ENCODE results near the gene PFKL. TPM values are rescaled to one million over a fixed set of nuclear protein-coding genes. Genes with fewer than 3 reads are reported as not detected.

PFKL gene
- total and polyA plus RNA-seq, 2 of the 8 experiments (the other 6 are each of a cell fraction or from before 2014, with no cell fraction given), result 80.2 to 82.3 TPM

DNA sequence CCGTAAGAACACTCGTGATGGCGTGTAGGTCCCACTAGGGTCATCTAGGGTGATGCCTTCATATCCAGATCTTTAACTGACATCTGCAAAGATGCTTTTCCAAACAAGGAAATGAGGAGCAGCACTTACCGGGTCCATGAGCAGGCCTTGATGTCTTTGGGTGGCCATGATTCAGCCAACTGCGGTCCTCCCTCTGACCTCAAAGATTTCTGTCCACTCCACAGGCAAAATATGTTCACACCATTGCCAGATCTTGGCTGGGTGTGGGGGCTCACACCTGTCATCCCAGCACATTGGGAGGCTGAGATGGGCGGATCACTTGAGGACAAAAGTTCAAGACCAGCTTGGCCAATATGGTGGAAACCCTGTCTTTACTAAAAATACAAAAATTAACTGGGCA, 71.7 kb downstream of the PFKL start:
- FAIRE-seq (no peak), DNase-seq (ENCODE audit: low read depth in 1 of 2, low spot score in 2 of 2) (no peak)
- Histone ChIP-seq H3K36me3 (ENCODE audit: control insufficient read depth in 2 of 4, insufficient read depth in 4 of 4, low read length in 3 of 4) (no peaks in the 10 kb centered on the region), H3K56ac (replicated peaks; ENCODE audit: insufficient read length, low read depth, low read length) (no peak overlapping the region), H2BK5ac (ENCODE audit: low read depth, low read length) (no peak overlapping the region), H3K23me2 (ENCODE audit: low read depth, low read length) (peaks cover 3% of the 10 kb centered on the region; the same call in 1 of the 2 replicates), H3K23ac (ENCODE audit: insufficient read length) (no peak overlapping the region), H3K79me1 (ENCODE audit: low read depth, low read length) (no peaks in the 10 kb centered on the region), H3K4me2 (ENCODE audit: insufficient read depth in 1 of 2, low read depth in 2 of 2, low read length in 2 of 2) (no peak overlapping the region), H2BK12ac (ENCODE audit: low read depth, low read length) (no peak overlapping the region), H3K27me3 (replicated peaks in 1 of 4; ENCODE audit: control insufficient read depth in 3 of 4, extremely low read depth in 1 of 4, insufficient read depth in 3 of 4, low read length in 3 of 4) (peaks cover 0 to 20% (median 15%) of the 10 kb centered on the region in 4 experiments; a peak in 6 of 7 replicates), H2BK20ac (ENCODE audit: low read length) (no peak overlapping the region), H2BK120ac (replicated peaks; ENCODE audit: low read depth, low read length) (no peak overlapping the region), H4K5ac (ENCODE audit: insufficient read length, low read depth, low read length) (no peak overlapping the region), H2AFZ (ENCODE audit: low read length) (no peak overlapping the region), H3K18ac (ENCODE audit: extremely low read depth, low read length) (no peak overlapping the region), H3K9ac (replicated peaks in 1 of 4; ENCODE audit: extremely low read depth in 1 of 4, low read depth in 3 of 4, low read length in 3 of 4) (no peak overlapping the region), H4K8ac (ENCODE audit: extremely low read depth, insufficient read depth, low read length) (no peak overlapping the region), H3K4me3 (ENCODE audit: extremely low read depth in 1 of 4, insufficient read depth in 2 of 4, low read depth in 3 of 4, low read length in 4 of 4) (no peak overlapping the region), H3K79me2 (ENCODE audit: control insufficient read depth in 1 of 2, insufficient read depth in 2 of 2, low read length in 2 of 2) (no peaks in the 10 kb centered on the region), H2AK5ac (ENCODE audit: low read depth, low read length) (no peak overlapping the region), H3K9me3 (ENCODE audit: insufficient read depth in 2 of 2, low read depth in 1 of 2, low read length in 1 of 2) (peaks cover 6 to 14% of the 10 kb centered on the region in 2 experiments; a peak in 3 of 4 replicates), H2BK15ac (ENCODE audit: low read length) (no peak overlapping the region), H3K4me1 (replicated peaks in 1 of 4; ENCODE audit: control insufficient read depth in 3 of 4, insufficient read depth in 4 of 4, low read length in 3 of 4) (peaks cover 0 to 12% (median 7%) of the 10 kb centered on the region in 4 experiments; a peak in 6 of 7 replicates), H3K14ac (ENCODE audit: insufficient read length) (no peak overlapping the region), H3K4ac (replicated peaks; ENCODE audit: insufficient read length, low read depth, low read length) (no peak overlapping the region), H3K27ac (ENCODE audit: low read depth, low read length) (no peak overlapping the region), H4K91ac (replicated peaks; ENCODE audit: insufficient read length, low read length) (no peak overlapping the region), H4K20me1 (replicated peaks in 1 of 2; ENCODE audit: control insufficient read depth in 1 of 2, insufficient read depth in 2 of 2, low read length in 2 of 2) (no peaks in the 10 kb centered on the region)
- 84% methylated on average over 6 of the region's 6 CpGs; no CpG with 5 or more reads in 1 of the 2 experiments for WGBS, 2 experiments (ENCODE audit: extremely low coverage in 1 of 2, insufficient coverage in 1 of 2, insufficient read length in 1 of 2, insufficient replicate concordance in 2 of 2, low coverage in 1 of 2, low lambda C conversion rate in 2 of 2, missing lambda C conversion rate in 1 of 2)
- POLR2A ChIA-PET (ENCODE audit: partially characterized antibody), result no interaction called here
- CTCF ChIA-PET (ENCODE audit: partially characterized antibody), result interaction anchor here (0.6 to 1.1 kb wide), 2 partner anchors 10 to 108 kb away, joined by 3 read pairs; no protein-coding TSS in a partner anchor
- TF ChIP-seq ZNF274 (IDR thresholded peaks at IDR 0.05; ENCODE audit: borderline replicate concordance, extremely low read depth, low read length), result no peak
- no peak for TF ChIP-seq RFX5 (IDR thresholded peaks at IDR 0.05; ENCODE audit: borderline replicate concordance, low read depth, low read length)
- TF ChIP-seq, protein P1, sequence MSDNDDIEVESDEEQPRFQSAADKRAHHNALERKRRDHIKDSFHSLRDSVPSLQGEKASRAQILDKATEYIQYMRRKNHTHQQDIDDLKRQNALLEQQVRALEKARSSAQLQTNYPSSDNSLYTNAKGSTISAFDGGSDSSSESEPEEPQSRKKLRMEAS (IDR thresholded peaks at IDR 0.05), result no peak
- TF ChIP-seq BRCA1 (IDR thresholded peaks at IDR 0.05; ENCODE audit: low read depth, low read length), result no peak
- no peak for TF ChIP-seq SP2 (IDR thresholded peaks at IDR 0.05; ENCODE audit: low read length)
- TF ChIP-seq RXRA (IDR thresholded peaks at IDR 0.05; ENCODE audit: insufficient read depth, low read depth, low read length), result no peak
- TF ChIP-seq PHF8 (conservative IDR thresholded peaks at IDR 0.05; ENCODE audit: low read depth, low read length), result no peak
- no peak for TF ChIP-seq TAF1 (IDR thresholded peaks at IDR 0.05; ENCODE audit: low read depth, low read length)
- TF ChIP-seq BACH1 (IDR thresholded peaks at IDR 0.05; ENCODE audit: low read length), result no peak
- TF ChIP-seq TBP (IDR thresholded peaks at IDR 0.05; ENCODE audit: low read depth, low read length), result no peak
- no peak for TF ChIP-seq TCF12 (IDR thresholded peaks at IDR 0.05; ENCODE audit: low read depth, low read length)
- TF ChIP-seq RAD21 (IDR thresholded peaks at IDR 0.05 in 1 of 2, conservative IDR thresholded peaks at IDR 0.05 in 1 of 2; ENCODE audit: low read depth in 2 of 2, low read length in 2 of 2), result no peak
- TF ChIP-seq SUZ12 (IDR thresholded peaks at IDR 0.05; ENCODE audit: low read length), result no peak
- TF ChIP-seq, protein P2, sequence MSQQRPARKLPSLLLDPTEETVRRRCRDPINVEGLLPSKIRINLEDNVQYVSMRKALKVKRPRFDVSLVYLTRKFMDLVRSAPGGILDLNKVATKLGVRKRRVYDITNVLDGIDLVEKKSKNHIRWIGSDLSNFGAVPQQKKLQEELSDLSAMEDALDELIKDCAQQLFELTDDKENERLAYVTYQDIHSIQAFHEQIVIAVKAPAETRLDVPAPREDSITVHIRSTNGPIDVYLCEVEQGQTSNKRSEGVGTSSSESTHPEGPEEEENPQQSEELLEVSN (IDR thresholded peaks at IDR 0.05), result no peak

All from H1 (cell line).